Mononuclear cell (primary cell): ENCODE data around the gene GRAMD4. TPM values are rescaled to one million over a fixed set of nuclear protein-coding genes. Genes with fewer than 3 reads are reported as not detected.

Experiments used
- H3K27me3 ChIP-seq: 2 replicates; pipeline ENCODE4 v1.6.0; 2011; ENCODE audit warnings: low read length, control low read depth; ENCODE audit not compliant: insufficient read depth
- H3K4me1 ChIP-seq: 2 replicates; pipeline ENCODE4 v1.5.1; 2011; ENCODE audit warnings: mild to moderate bottlenecking, low read length, control low read depth; ENCODE audit not compliant: insufficient read depth
- H3K4me3 ChIP-seq: 2 replicates; pipeline ENCODE4 v1.5.1; 2011; ENCODE audit warnings: mild to moderate bottlenecking, low read length, moderate library complexity
- H3K9me3 ChIP-seq: 2 replicates; pipeline ENCODE4 v1.5.1; 2011; ENCODE audit warnings: low read depth, mild to moderate bottlenecking, control low read depth, low read length
- total RNA-seq: library from RNA; depleted of rRNA; stranded (reverse); fragments of >200 nt; gene quantifications from one replicate; pipeline ENCODE4 v1.2.3, GENCODE V29; 2012

GRAMD4 gene
- total RNA-seq, 1 donor = 11.9 TPM

- peaks cover 61% of the 10 kb centered on the region for H3K4me1 ChIP-seq
- H3K27me3 ChIP-seq = no peaks in the 10 kb centered on the region
- no peak overlapping the region for H3K4me3 ChIP-seq
- H3K9me3 ChIP-seq = no peaks in the 10 kb centered on the region
Observed at GRCh38 chr22:46604306-46604690, 15.9 kb upstream of the GRAMD4 start.

GRCh38 chr22:46605117-46605516, 15.1 kb upstream of the GRAMD4 start:
- Histone ChIP-seq H3K4me1 (peaks cover 61% of the 10 kb centered on the region), H3K4me3 (no peak overlapping the region), H3K27me3 (no peaks in the 10 kb centered on the region), H3K9me3 (no peaks in the 10 kb centered on the region)

- H3K4me1 ChIP-seq = peaks cover 52% of the 10 kb centered on the region
- H3K9me3 ChIP-seq = no peaks in the 10 kb centered on the region
- H3K4me3 ChIP-seq = no peak overlapping the region
- no peaks in the 10 kb centered on the region for H3K27me3 ChIP-seq
Observed at GRCh38 chr22:46606886-46607285, 13.3 kb upstream of the GRAMD4 start.

- Histone ChIP-seq H3K4me3 (no peak overlapping the region), H3K27me3 (no peaks in the 10 kb centered on the region), H3K9me3 (no peaks in the 10 kb centered on the region), H3K4me1 (peaks cover 52% of the 10 kb centered on the region)
Observed at GRCh38 chr22:46607483-46608114, 12.6 kb upstream of the GRAMD4 start.

GRCh38 chr22:46609175-46609690, 11.0 kb upstream of the GRAMD4 start:
- no peak overlapping the region for H3K4me3 ChIP-seq
- peaks cover 54% of the 10 kb centered on the region for H3K4me1 ChIP-seq
- H3K9me3 ChIP-seq = no peaks in the 10 kb centered on the region
- no peaks in the 10 kb centered on the region for H3K27me3 ChIP-seq

- Histone ChIP-seq H3K4me1 (peaks cover 54% of the 10 kb centered on the region), H3K9me3 (no peaks in the 10 kb centered on the region), H3K27me3 (no peaks in the 10 kb centered on the region), H3K4me3 (no peak overlapping the region)
Observed at GRCh38 chr22:46609724-46610201, 10.4 kb upstream of the GRAMD4 start.

GRCh38 chr22:46610356-46610755, 9.8 kb upstream of the GRAMD4 start:
- no peak overlapping the region for H3K4me3 ChIP-seq
- no peaks in the 10 kb centered on the region for H3K9me3 ChIP-seq
- peaks cover 52% of the 10 kb centered on the region for H3K4me1 ChIP-seq
- no peaks in the 10 kb centered on the region for H3K27me3 ChIP-seq

- H3K4me3 ChIP-seq = no peak overlapping the region
- H3K4me1 ChIP-seq = peaks cover 52% of the 10 kb centered on the region
- no peaks in the 10 kb centered on the region for H3K27me3 ChIP-seq
- no peaks in the 10 kb centered on the region for H3K9me3 ChIP-seq
Observed at GRCh38 chr22:46611189-46611588, 9.0 kb upstream of the GRAMD4 start.

- Histone ChIP-seq H3K4me1 (peaks cover 52% of the 10 kb centered on the region), H3K9me3 (no peaks in the 10 kb centered on the region), H3K27me3 (no peaks in the 10 kb centered on the region), H3K4me3 (no peak overlapping the region)
Observed at GRCh38 chr22:46612341-46612903, 7.8 kb upstream of the GRAMD4 start.

GRCh38 chr22:46612904-46613605, 7.1 kb upstream of the GRAMD4 start:
- peaks cover 52% of the 10 kb centered on the region for H3K4me1 ChIP-seq
- no peak overlapping the region for H3K4me3 ChIP-seq

GRCh38 chr22:46613606-46614021, 6.6 kb upstream of the GRAMD4 start:
- Histone ChIP-seq H3K4me1 (peaks cover 54% of the 10 kb centered on the region), H3K4me3 (peak overlapping the region; percentile 20), H3K27me3 (no peaks in the 10 kb centered on the region), H3K9me3 (no peaks in the 10 kb centered on the region)

More at GRCh38 chr22:46612904-46613605, 7.1 kb upstream of the GRAMD4 start:
- Histone ChIP-seq H3K27me3 (no peaks in the 10 kb centered on the region), H3K9me3 (no peaks in the 10 kb centered on the region)

- no peaks in the 10 kb centered on the region for H3K9me3 ChIP-seq
- peak overlapping the region; percentile 20 for H3K4me3 ChIP-seq
- H3K27me3 ChIP-seq = no peaks in the 10 kb centered on the region
- peaks cover 55% of the 10 kb centered on the region for H3K4me1 ChIP-seq
Observed at GRCh38 chr22:46614025-46614931, 5.9 kb upstream of the GRAMD4 start.

GRCh38 chr22:46617207-46617985, 2.8 kb upstream of the GRAMD4 start:
- no peaks in the 10 kb centered on the region for H3K9me3 ChIP-seq
- no peak overlapping the region for H3K4me3 ChIP-seq
- peaks cover 64% of the 10 kb centered on the region for H3K4me1 ChIP-seq
- no peaks in the 10 kb centered on the region for H3K27me3 ChIP-seq
